Measurements from ENCODE around the gene WEE1. TPM values are rescaled to one million over a fixed set of nuclear protein-coding genes. Genes with fewer than 3 reads are reported as not detected.

Gene WEE1
- total RNA-seq, 6 experiments from 2014 or later: 28.3 to 45.6 (median 39.4) TPM

DNA sequence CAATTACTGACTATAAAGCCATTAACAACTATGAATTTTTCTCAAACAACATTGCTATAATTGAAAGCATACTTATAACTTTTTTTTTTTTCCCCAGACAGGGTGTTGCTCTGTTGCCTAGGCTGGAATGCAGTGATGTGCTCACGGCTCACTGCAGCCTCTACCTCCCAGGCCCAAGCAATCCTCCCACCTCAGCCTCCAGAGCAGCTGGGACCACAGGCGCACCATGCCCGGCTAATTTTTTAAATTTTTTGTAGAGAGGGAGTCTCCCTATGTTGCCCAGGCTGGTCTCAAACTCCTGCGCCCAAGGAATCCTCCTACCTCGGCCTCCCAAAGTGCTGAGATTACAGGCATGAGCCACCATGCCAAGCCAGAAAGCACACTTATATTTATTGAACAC is 6.1 kb upstream of the WEE1 start:
- no peak overlapping the region for H3K4me3 Mint-ChIP-seq
- peak overlapping the region; percentile 100 for H3K27ac Mint-ChIP-seq

DNA sequence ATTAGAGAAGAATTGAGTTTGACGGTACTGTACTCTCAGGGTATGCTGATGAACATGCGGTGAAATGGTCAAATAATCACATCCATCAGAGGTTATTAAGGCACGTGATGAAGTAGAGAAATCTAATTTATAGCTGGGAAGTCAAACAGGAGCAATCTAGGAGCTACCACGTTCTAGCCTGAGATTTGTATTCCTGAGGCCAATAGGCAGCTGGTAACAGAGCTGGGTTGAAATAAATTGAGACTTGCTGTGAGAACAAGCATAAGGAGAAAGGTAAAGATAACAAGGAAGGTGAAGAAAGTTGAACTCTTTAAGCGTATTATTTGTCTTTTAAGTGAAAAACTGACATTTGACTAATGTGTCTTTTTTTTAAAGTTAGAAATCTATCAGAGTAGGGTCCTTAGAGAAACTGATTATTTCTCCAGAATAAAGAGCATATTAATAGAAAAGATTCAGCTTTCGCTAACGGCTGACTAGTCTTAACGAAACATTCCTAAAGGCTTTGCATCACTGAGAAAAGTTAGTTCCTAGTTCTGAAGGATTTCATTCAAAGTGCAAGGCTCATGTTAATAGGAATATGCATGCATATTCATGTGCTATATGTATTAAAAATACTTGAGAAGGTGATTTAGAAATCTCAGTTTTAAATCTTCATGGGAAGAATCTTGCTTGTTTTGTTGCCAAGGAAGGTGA is 5.2 kb upstream of the WEE1 start:
- peaks cover 78% of the 10 kb centered on the region for H3K4me1 Mint-ChIP-seq (ENCODE audit: low read depth)
- TF ChIP-seq, protein P1, sequence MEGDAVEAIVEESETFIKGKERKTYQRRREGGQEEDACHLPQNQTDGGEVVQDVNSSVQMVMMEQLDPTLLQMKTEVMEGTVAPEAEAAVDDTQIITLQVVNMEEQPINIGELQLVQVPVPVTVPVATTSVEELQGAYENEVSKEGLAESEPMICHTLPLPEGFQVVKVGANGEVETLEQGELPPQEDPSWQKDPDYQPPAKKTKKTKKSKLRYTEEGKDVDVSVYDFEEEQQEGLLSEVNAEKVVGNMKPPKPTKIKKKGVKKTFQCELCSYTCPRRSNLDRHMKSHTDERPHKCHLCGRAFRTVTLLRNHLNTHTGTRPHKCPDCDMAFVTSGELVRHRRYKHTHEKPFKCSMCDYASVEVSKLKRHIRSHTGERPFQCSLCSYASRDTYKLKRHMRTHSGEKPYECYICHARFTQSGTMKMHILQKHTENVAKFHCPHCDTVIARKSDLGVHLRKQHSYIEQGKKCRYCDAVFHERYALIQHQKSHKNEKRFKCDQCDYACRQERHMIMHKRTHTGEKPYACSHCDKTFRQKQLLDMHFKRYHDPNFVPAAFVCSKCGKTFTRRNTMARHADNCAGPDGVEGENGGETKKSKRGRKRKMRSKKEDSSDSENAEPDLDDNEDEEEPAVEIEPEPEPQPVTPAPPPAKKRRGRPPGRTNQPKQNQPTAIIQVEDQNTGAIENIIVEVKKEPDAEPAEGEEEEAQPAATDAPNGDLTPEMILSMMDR (IDR thresholded peaks at IDR 0.05): no peak
- no peaks in the 10 kb centered on the region for H3K9me3 Mint-ChIP-seq
- peak overlapping the region; percentile 86 for H3K4me3 Mint-ChIP-seq
- no peak for DNase-seq
- H3K27ac Mint-ChIP-seq: peak overlapping the region; percentile 100
- no peaks in the 10 kb centered on the region for H3K36me3 Mint-ChIP-seq (ENCODE audit: low read depth)
- peaks cover 9% of the 10 kb centered on the region; the same call in 1 of the 2 replicates for H3K27me3 Mint-ChIP-seq (ENCODE audit: insufficient read depth)

More for the DNA sequence above, 6.1 kb upstream of the WEE1 start:
- peaks cover 9% of the 10 kb centered on the region; the same call in 1 of the 2 replicates for H3K27me3 Mint-ChIP-seq (ENCODE audit: insufficient read depth)
- TF ChIP-seq, protein P1 (IDR thresholded peaks at IDR 0.05): no peak
- H3K4me1 Mint-ChIP-seq (ENCODE audit: low read depth): peaks cover 77% of the 10 kb centered on the region
- peaks cover 5% of the 10 kb centered on the region; the same call in 1 of the 2 replicates for H3K9me3 Mint-ChIP-seq
- H3K36me3 Mint-ChIP-seq (ENCODE audit: low read depth): peaks cover 2% of the 10 kb centered on the region
- no peak for DNase-seq

DNA sequence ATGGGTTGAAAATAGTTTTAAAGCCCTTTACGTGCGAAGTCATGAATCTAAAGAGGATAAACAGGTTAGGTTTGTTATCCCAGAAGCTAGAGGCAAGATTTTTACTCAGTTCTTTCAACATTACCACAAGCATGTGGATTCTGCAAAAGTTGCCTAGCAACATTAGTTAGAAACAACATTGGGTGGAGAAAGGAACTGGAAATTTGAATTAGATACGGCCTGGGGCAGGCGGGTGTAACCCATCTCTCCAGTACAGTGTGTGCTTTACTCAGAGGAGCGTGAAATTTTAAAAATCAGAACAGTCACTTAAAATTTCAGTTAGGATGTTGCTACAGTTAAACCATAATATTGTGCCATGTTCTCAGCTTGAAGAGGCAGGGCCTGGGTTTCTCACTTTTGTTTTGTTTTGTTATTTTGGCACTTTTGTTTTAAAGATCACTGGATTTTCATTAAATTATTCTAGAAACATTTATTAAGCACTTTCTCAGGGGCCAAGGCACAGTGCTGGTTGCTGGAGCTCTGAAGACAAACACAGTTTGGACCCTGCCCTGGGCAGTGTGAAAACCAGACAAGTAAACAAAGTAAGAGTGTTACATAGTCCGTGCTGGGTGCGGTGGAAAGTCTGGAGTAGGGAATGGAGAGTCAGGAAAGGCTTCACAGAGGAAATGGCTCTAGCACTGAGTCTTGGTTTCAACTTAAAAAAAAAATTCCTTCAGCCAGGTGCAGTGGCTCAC is 4.4 kb upstream of the WEE1 start:
- TF ChIP-seq, protein P1 (IDR thresholded peaks at IDR 0.05): no peak
- Mint-ChIP-seq H3K27ac (peak overlapping the region; percentile 100), H3K9me3 (no peaks in the 10 kb centered on the region), H3K4me3 (peak overlapping the region; percentile 86), H3K4me1 (ENCODE audit: low read depth) (peaks cover 78% of the 10 kb centered on the region), H3K27me3 (ENCODE audit: insufficient read depth) (peaks cover 9% of the 10 kb centered on the region), H3K36me3 (ENCODE audit: low read depth) (no peaks in the 10 kb centered on the region)
- DNase-seq: peak; percentile 98

- TF ChIP-seq, protein P1 (IDR thresholded peaks at IDR 0.05): no peak
- Mint-ChIP-seq H3K27ac (peak overlapping the region; percentile 100), H3K27me3 (ENCODE audit: insufficient read depth) (peaks cover 11% of the 10 kb centered on the region), H3K36me3 (ENCODE audit: low read depth) (peaks cover 2% of the 10 kb centered on the region), H3K4me1 (ENCODE audit: low read depth) (peaks cover 75% of the 10 kb centered on the region), H3K4me3 (peak overlapping the region; percentile 86), H3K9me3 (no peaks in the 10 kb centered on the region)
- no peak for DNase-seq
Measured at GRCh38 chr11:9569588-9570164, 3.8 kb upstream of the WEE1 start.

GRCh38 chr11:9570313-9571025 is 3.0 kb upstream of the WEE1 start:
- H3K27ac Mint-ChIP-seq: peak overlapping the region; percentile 100
- H3K9me3 Mint-ChIP-seq: no peaks in the 10 kb centered on the region; the same call in 1 of the 2 replicates
- DNase-seq: no peak
- H3K4me3 Mint-ChIP-seq: no peak overlapping the region
- TF ChIP-seq, protein P1 (IDR thresholded peaks at IDR 0.05): no peak
- peaks cover 67% of the 10 kb centered on the region for H3K4me1 Mint-ChIP-seq (ENCODE audit: low read depth)
- peaks cover 10% of the 10 kb centered on the region for H3K36me3 Mint-ChIP-seq (ENCODE audit: low read depth)
- peaks cover 19% of the 10 kb centered on the region for H3K27me3 Mint-ChIP-seq (ENCODE audit: insufficient read depth)

Measured in HFFc6 (cell line).